HepG2 (cell line): ENCODE data around the gene UCK2. TPM values are rescaled to one million over a fixed set of nuclear protein-coding genes. Genes with fewer than 3 reads are reported as not detected.

ENCODE experiments used
- ATAC-seq: fragments of 200-7000 bp; cut with Tn5 transposase; 3 replicates; pipeline ENCODE4 v1.9.1; 2020; ENCODE audit warnings: mild to moderate bottlenecking, moderate library complexity
- BruUV-seq: library from RNA; stranded (reverse); fragments of 400-500 nt; replicated peaks from 2 replicates; lab custom pipeline; 2021; lab: Mats Ljungman, UMichigan
- CTCF ChIA-PET: fragments of 300-600 bp; formaldehyde crosslinking; extraction: SDS; loops from one replicate; lab custom pipeline; 2021; ENCODE audit warnings: low total read pairs, inconsistent platforms, low intra/inter-chr PET ratio; lab: Yijun Ruan, JAX
- POLR2A ChIA-PET: fragments of 350-600 bp; sonication (Branson Sonifier 250); formaldehyde crosslinking; loops from one replicate; lab custom pipeline; 2020; ENCODE audit warnings: antibody characterized with exemption, inconsistent platforms; lab: Yijun Ruan, JAX
- DNase-seq: peaks from one replicate; pipeline ENCODE4 v3.0.0-alpha.2; 2015; ENCODE audit warnings: low spot score
- FAIRE-seq: peaks from 3 replicates; lab custom pipeline; 2011; peaks lifted over from hg19 to GRCh38; lab: Jason Lieb, UNC
- H2AFZ ChIP-seq: one replicate; pipeline ENCODE4 v1.6.1; 2011; ENCODE audit warnings: low read length, inconsistent platforms
- H3K27ac ChIP-seq: fragments of 300-600 bp; 3 replicates; pipeline ENCODE4 v1.8.0; 2011; ENCODE audit warnings: mixed run types, mild to moderate bottlenecking, mixed read lengths, low read length, inconsistent platforms; ENCODE audit not compliant: insufficient read depth; ENCODE audit errors: extremely low read length
- H3K27me3 ChIP-seq, 2 experiments: fragments of 200-600 bp in 1 of 2; 2 replicates in 1 of 2; 3 replicates in 1 of 2; pipeline versions ENCODE4 v1.6.0 to v1.8.0; 2011; ENCODE audit warnings: low read length in 2 of 2, mild to moderate bottlenecking in 2 of 2, moderate library complexity in 2 of 2, inconsistent platforms in 1 of 2; ENCODE audit not compliant: insufficient read depth in 2 of 2, control insufficient read depth in 1 of 2
- H3K36me3 ChIP-seq, 2 experiments: fragments of 200-600 bp in 1 of 2; replicated peaks in 1 of 2; 2 replicates in 1 of 2; 3 replicates in 1 of 2; pipeline versions ENCODE4 v1.5.1 to v1.8.0; 2011; ENCODE audit warnings: low read length in 2 of 2, inconsistent platforms in 1 of 2; ENCODE audit not compliant: insufficient read depth in 2 of 2, control insufficient read depth in 1 of 2
- H3K4me1 ChIP-seq: 2 replicates; pipeline ENCODE4 v1.5.1; 2012; ENCODE audit warnings: low read length, inconsistent platforms; ENCODE audit not compliant: insufficient read depth
- H3K4me2 ChIP-seq: 2 replicates; pipeline ENCODE4 v1.6.0; 2011; ENCODE audit warnings: low read depth, low read length, inconsistent platforms
- H3K4me3 ChIP-seq, 3 experiments: fragments of 200-600 bp in 1 of 3; sonication (generic), shearing (Covaris generic) in 1 of 3; replicated peaks in 1 of 3; 2 replicates each; pipeline ENCODE4 v1.5.1; 2011 to 2016; ENCODE audit warnings: low read length in 3 of 3, inconsistent platforms in 2 of 3, low read depth in 2 of 3, mild to moderate bottlenecking in 2 of 3, control low read depth in 1 of 3, mixed read lengths in 1 of 3; ENCODE audit not compliant: insufficient read depth in 1 of 3
- H3K79me2 ChIP-seq: one replicate; pipeline ENCODE4 v1.6.1; 2011; ENCODE audit warnings: low read length, inconsistent platforms; ENCODE audit not compliant: insufficient read depth
- H3K9ac ChIP-seq: 2 replicates; pipeline ENCODE4 v1.6.0; 2011; ENCODE audit warnings: mild to moderate bottlenecking, low read depth, low read length, inconsistent platforms; ENCODE audit not compliant: insufficient read depth
- H3K9me3 ChIP-seq: 2 replicates; pipeline ENCODE4 v1.5.1; 2012; ENCODE audit warnings: mild to moderate bottlenecking, low read length
- H4K20me1 ChIP-seq: 2 replicates; pipeline ENCODE4 v1.6.0; 2011; ENCODE audit warnings: inconsistent platforms, mild to moderate bottlenecking, low read length, moderate library complexity; ENCODE audit not compliant: insufficient read depth
- NCOA2 ChIP-seq: sonication (generic); formaldehyde crosslinking; IDR thresholded peaks from 2 replicates; pipeline ENCODE4 v1.8.0; 2022; ENCODE audit warnings: inconsistent platforms
- PCBP2 ChIP-seq: fragments of 200-400 bp; formaldehyde crosslinking; optimal IDR thresholded peaks from 2 replicates; pipeline ENCODE3; 2018; ENCODE audit warnings: low read length, low read depth; ENCODE audit not compliant: poor library complexity, severe bottlenecking
- PTBP1 ChIP-seq: fragments of 200-400 bp; formaldehyde crosslinking; IDR thresholded peaks from 2 replicates; pipeline ENCODE4 v1.6.1; 2018; ENCODE audit warnings: low read length, low read depth; ENCODE audit not compliant: poor library complexity, severe bottlenecking
- REL ChIP-seq: sonication (generic); formaldehyde crosslinking; conservative IDR thresholded peaks from 2 replicates; pipeline ENCODE4 v1.8.0; 2022; ENCODE audit warnings: mild to moderate bottlenecking, missing genetic modification reagents, moderate library complexity
- RFXANK ChIP-seq: IDR thresholded peaks from 2 replicates; pipeline ENCODE4 v1.6.1; 2016
- SNAI1 ChIP-seq: sonication (generic); formaldehyde crosslinking; IDR thresholded peaks from 2 replicates; pipeline ENCODE4 v1.5.0; 2020; ENCODE audit warnings: mild to moderate bottlenecking, missing genetic modification reagents, borderline replicate concordance
- SNAPC2 ChIP-seq: sonication (generic); formaldehyde crosslinking; IDR thresholded peaks from 2 replicates; pipeline ENCODE4 v1.8.1; 2022; ENCODE audit warnings: mild to moderate bottlenecking, missing genetic modification reagents
- SP2 ChIP-seq: sonication (generic); formaldehyde crosslinking; IDR thresholded peaks from 2 replicates; pipeline ENCODE4 v1.5.1; 2020; ENCODE audit warnings: mild to moderate bottlenecking, missing genetic modification reagents
- ZBTB3 ChIP-seq: sonication (generic); formaldehyde crosslinking; IDR thresholded peaks from 2 replicates; pipeline ENCODE4 v1.4.0; 2020; ENCODE audit warnings: low read depth, mild to moderate bottlenecking, moderate library complexity, missing genetic modification reagents, borderline replicate concordance
- ZBTB42 ChIP-seq: sonication (generic); formaldehyde crosslinking; IDR thresholded peaks from 2 replicates; pipeline ENCODE4 v1.5.0; 2020; ENCODE audit warnings: mild to moderate bottlenecking, missing genetic modification reagents
- ZNF383 ChIP-seq: sonication (generic); formaldehyde crosslinking; IDR thresholded peaks from 2 replicates; pipeline ENCODE4 v1.4.0; 2020; ENCODE audit warnings: missing genetic modification reagents, mild to moderate bottlenecking, borderline replicate concordance
- ZNF432 ChIP-seq: sonication (generic); formaldehyde crosslinking; IDR thresholded peaks from 2 replicates; pipeline ENCODE4 v1.5.0; 2020; ENCODE audit warnings: missing genetic modification reagents, mild to moderate bottlenecking, borderline replicate concordance
- ZNF501 ChIP-seq: sonication (generic); formaldehyde crosslinking; IDR thresholded peaks from 2 replicates; pipeline ENCODE4 v1.5.1; 2020; ENCODE audit warnings: mild to moderate bottlenecking, moderate library complexity, missing genetic modification reagents
- WGBS: methylation state at CpG from one replicate; pipeline ENCODE4 v1.1.6; 2017; ENCODE audit warnings: low lambda C conversion rate; 5-methylcytosine and 5-hydroxymethylcytosine counted together
- in situ Hi-C: cut with HindIII; loops from 2 replicates; pipeline ENCODE4 v1.10.0; 2017; ENCODE audit warnings: low pct_unique_long_range_greater_than_20kb; ENCODE audit not compliant: extremely low pct_ligation_motif_present
- intact Hi-C: fragments of 100-400 bp; cut with micrococcal nuclease; formaldehyde crosslinking; loops from one replicate; pipeline ENCODE4 v1.10.0; 2022; ENCODE audit not compliant: unreplicated experiment
- polyA plus RNA-seq, 8 experiments: library from polyadenylated mRNA; depleted of rRNA in 3 of 8; stranded (reverse) in 7 of 8; unstranded in 1 of 8; fragments of >200 nt; fragmentation: Illumina TruSeq in 4 of 8; extraction: Trizol in 4 of 8; gene quantifications; 2 replicates each; pipeline versions ENCODE4 v1.2.1 to v1.2.3, GENCODE V29; 2011 to 2016; ENCODE audit warnings: low read depth in 4 of 8, missing spikeins in 1 of 8, mixed read lengths in 1 of 8; ENCODE audit not compliant: insufficient read depth in 1 of 8
- total RNA-seq, 5 experiments: library from RNA; depleted of rRNA; stranded (reverse); fragments of >200 nt; fragmentation: Illumina TruSeq; extraction: Trizol; gene quantifications; 2 replicates each; pipeline ENCODE4 v1.2.3, GENCODE V29; 2016; ENCODE audit warnings: low read depth in 1 of 5
- TF ChIP-seq, protein P1 (sequence below): sonication (generic); formaldehyde crosslinking; conservative IDR thresholded peaks from 2 replicates; pipeline ENCODE4 v1.4.0; 2020; ENCODE audit warnings: missing genetic modification reagents
- TF ChIP-seq, protein P2 (sequence below): sonication (generic); formaldehyde crosslinking; IDR thresholded peaks from 2 replicates; pipeline ENCODE4 v1.8.1; 2023; ENCODE audit warnings: mild to moderate bottlenecking, missing genetic modification reagents, borderline replicate concordance
- TF ChIP-seq, protein P3 (sequence below): sonication (generic); formaldehyde crosslinking; IDR thresholded peaks from 2 replicates; pipeline ENCODE4 v1.4.0; 2020; ENCODE audit warnings: mild to moderate bottlenecking, missing genetic modification reagents
- TF ChIP-seq, protein P4 (sequence below): sonication (generic); formaldehyde crosslinking; conservative IDR thresholded peaks from 2 replicates; pipeline ENCODE4 v1.8.1; 2023; ENCODE audit warnings: missing genetic modification reagents

UCK2 gene
- total and polyA plus RNA-seq, 2 of the 13 experiments (the other 11 are each of a cell fraction or from before 2014, with no cell fraction given): 64.3 to 78.0 TPM

DNA sequence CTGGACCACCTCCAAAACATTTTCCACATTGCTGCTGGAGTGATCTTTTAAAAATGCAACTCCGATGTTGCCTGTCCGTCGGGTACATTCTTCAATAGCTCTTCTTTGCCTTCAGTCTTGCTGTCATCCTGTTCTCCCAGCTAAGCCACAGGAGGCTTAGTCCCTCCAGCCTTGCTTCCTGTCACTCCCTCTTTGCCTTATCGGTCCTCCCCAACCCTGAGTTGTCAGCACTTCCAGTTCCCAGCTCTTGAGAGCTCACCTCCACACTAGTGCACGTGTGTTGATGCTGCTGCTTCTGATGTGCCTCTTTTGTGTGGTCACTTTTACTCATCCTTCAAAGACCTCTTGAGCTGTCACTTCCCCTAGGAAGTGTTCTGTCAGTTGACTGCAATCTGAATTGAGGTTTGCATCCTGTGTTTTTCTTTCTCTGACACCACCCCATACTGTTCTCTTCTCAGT, 15.3 kb downstream of the UCK2 start:
- H3K9ac ChIP-seq: no peak overlapping the region
- no peak for FAIRE-seq
- H3K27me3 ChIP-seq: no peaks in the 10 kb centered on the region
- peaks cover 0 to 9% of the 10 kb centered on the region in 2 experiments; a peak in 3 of 5 replicates for H3K36me3 ChIP-seq
- no peak for DNase-seq
- H3K4me3 ChIP-seq: no peak overlapping the region
- in situ Hi-C loops (no loop called here), intact Hi-C loops (no loop called here)
- 88% methylated on average over 5 of the region's 5 CpGs for WGBS
- peaks cover 68% of the 10 kb centered on the region for H4K20me1 ChIP-seq
- no peaks in the 10 kb centered on the region for H3K9me3 ChIP-seq
- POLR2A ChIA-PET: no interaction called here
- H3K4me1 ChIP-seq: peaks cover 59% of the 10 kb centered on the region
- ATAC-seq: no peak
- CTCF ChIA-PET: no interaction called here
- H3K27ac ChIP-seq: no peak overlapping the region
- H2AFZ ChIP-seq: no peak overlapping the region
- peaks cover 98% of the 10 kb centered on the region for H3K79me2 ChIP-seq
- H3K4me2 ChIP-seq: no peak overlapping the region
- no TSS peak for BruUV-seq
- TF ChIP-seq, protein P1, sequence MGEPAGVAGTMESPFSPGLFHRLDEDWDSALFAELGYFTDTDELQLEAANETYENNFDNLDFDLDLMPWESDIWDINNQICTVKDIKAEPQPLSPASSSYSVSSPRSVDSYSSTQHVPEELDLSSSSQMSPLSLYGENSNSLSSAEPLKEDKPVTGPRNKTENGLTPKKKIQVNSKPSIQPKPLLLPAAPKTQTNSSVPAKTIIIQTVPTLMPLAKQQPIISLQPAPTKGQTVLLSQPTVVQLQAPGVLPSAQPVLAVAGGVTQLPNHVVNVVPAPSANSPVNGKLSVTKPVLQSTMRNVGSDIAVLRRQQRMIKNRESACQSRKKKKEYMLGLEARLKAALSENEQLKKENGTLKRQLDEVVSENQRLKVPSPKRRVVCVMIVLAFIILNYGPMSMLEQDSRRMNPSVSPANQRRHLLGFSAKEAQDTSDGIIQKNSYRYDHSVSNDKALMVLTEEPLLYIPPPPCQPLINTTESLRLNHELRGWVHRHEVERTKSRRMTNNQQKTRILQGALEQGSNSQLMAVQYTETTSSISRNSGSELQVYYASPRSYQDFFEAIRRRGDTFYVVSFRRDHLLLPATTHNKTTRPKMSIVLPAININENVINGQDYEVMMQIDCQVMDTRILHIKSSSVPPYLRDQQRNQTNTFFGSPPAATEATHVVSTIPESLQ: no peak
- no peak for TF ChIP-seq ZNF432
- TF ChIP-seq NCOA2 (CRISPR knock-in tag): no peak
- no peak for TF ChIP-seq ZBTB42 (CRISPR knock-in tag)
- TF ChIP-seq RFXANK (CRISPR knock-in tag): no peak
- no peak for TF ChIP-seq ZNF383
- TF ChIP-seq, protein P2, sequence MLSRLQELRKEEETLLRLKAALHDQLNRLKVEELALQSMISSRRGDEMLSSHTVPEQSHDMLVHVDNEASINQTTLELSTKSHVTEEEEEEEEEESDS: no peak
- TF ChIP-seq, protein P3, sequence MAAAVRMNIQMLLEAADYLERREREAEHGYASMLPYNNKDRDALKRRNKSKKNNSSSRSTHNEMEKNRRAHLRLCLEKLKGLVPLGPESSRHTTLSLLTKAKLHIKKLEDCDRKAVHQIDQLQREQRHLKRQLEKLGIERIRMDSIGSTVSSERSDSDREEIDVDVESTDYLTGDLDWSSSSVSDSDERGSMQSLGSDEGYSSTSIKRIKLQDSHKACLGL (CRISPR knock-in tag): no peak
- TF ChIP-seq REL (CRISPR knock-in tag): no peak
- TF ChIP-seq SP2 (CRISPR knock-in tag): no peak
- TF ChIP-seq PCBP2: no peak
- no peak for TF ChIP-seq SNAPC2 (CRISPR knock-in tag)
- TF ChIP-seq, protein P4, sequence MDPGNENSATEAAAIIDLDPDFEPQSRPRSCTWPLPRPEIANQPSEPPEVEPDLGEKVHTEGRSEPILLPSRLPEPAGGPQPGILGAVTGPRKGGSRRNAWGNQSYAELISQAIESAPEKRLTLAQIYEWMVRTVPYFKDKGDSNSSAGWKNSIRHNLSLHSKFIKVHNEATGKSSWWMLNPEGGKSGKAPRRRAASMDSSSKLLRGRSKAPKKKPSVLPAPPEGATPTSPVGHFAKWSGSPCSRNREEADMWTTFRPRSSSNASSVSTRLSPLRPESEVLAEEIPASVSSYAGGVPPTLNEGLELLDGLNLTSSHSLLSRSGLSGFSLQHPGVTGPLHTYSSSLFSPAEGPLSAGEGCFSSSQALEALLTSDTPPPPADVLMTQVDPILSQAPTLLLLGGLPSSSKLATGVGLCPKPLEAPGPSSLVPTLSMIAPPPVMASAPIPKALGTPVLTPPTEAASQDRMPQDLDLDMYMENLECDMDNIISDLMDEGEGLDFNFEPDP: no peak
- TF ChIP-seq PTBP1: no peak
- no peak for TF ChIP-seq ZBTB3 (CRISPR knock-in tag)
- no peak for TF ChIP-seq ZNF501 (CRISPR knock-in tag)
- TF ChIP-seq SNAI1 (CRISPR knock-in tag): no peak
